HCT116 (cell line): ENCODE measurements around the gene TFAP2D.

Experiments
- EGR1 ChIP-seq: IDR thresholded peaks from 2 replicates; pipeline ENCODE4 v1.6.1; 2012; ENCODE audit warnings: low read depth
- EZH2 ChIP-seq: fragments of 200-600 bp; sonication (generic); IDR thresholded peaks from 2 replicates; pipeline ENCODE4 v1.6.1; 2017; ENCODE audit warnings: antibody characterized with exemption, mixed run types
- EZH2phosphoT487 ChIP-seq: fragments of 200-600 bp; IDR thresholded peaks from 2 replicates; pipeline ENCODE4 v1.6.1; 2018; ENCODE audit warnings: antibody characterized with exemption, borderline replicate concordance
- TCF7L2 ChIP-seq: IDR thresholded peaks from 2 replicates; pipeline ENCODE4 v1.7.0; 2011; ENCODE audit warnings: borderline replicate concordance, inconsistent platforms; ENCODE audit not compliant: insufficient read depth, insufficient read length; ENCODE audit errors: extremely low read depth
- ZFX ChIP-seq: fragments of 450-650 bp; IDR thresholded peaks from 2 replicates; pipeline ENCODE4 v1.6.1; 2017
- ZNF274 ChIP-seq: fragments of 200-500 bp; sonication (Bioruptor generic); IDR thresholded peaks from 2 replicates; pipeline ENCODE4 v1.6.1; 2014; ENCODE audit warnings: mild to moderate bottlenecking, low read depth, low read length, inconsistent platforms
- TF ChIP-seq, protein P1 (sequence below), 3 experiments: fragments of 200-600 bp in 1 of 3; sonication (generic) in 1 of 3; IDR thresholded peaks in 2 of 3; conservative IDR thresholded peaks in 1 of 3; 2 replicates each; pipeline ENCODE4 v1.5.1; 2012 to 2017; ENCODE audit warnings: low read depth in 2 of 3, low read length in 2 of 3, antibody characterized with exemption in 1 of 3, borderline replicate concordance in 1 of 3, control low read depth in 1 of 3, mild to moderate bottlenecking in 1 of 3, mixed read lengths in 1 of 3, mixed run types in 1 of 3, moderate library complexity in 1 of 3; ENCODE audit not compliant: insufficient read depth in 1 of 3
- TF ChIP-seq, protein P2 (sequence below): IDR thresholded peaks from 2 replicates; pipeline ENCODE4 v1.6.1; 2012; ENCODE audit warnings: low read depth

DNA sequence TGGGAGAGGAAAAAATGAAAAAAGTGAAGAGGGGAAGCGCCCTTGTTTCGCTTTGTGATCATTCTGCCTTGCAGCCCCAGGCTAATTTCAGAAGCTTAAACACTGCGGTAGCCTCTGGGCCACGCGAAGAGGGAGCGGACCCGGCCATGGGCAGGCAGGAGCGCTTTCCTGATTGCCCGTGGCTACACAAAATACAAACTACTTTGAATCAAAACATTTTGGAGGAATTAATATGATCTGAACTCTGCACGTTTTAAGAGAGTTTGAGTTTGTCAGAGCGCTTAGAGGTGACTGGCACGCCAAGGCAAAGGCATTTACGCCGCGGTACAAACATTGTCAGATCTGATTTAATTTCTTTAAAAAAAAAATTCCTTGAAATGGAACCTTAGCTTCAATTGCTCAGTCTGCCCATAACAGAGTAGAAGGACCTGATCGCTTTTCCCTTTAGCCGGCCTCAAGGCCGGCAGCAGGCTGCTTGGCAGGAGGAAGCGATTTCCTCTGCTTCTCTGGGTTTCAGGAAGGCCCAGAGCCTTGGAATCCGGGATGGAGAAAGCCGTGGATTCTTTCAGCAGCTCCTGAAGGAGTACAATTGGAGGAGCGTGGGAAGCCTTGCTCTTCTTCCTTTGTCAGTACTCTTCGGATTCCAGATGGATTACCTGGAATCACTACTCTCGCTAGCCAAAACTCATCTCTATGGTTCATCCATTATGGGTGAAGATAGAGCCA, 9.7 kb downstream of the TFAP2D start:
- TF ChIP-seq EZH2 (no peak), ZFX (no peak), ZNF274 (no peak), TCF7L2 (no peak), EGR1 (no peak), EZH2phosphoT487 (no peak)
- TF ChIP-seq, protein P1, sequence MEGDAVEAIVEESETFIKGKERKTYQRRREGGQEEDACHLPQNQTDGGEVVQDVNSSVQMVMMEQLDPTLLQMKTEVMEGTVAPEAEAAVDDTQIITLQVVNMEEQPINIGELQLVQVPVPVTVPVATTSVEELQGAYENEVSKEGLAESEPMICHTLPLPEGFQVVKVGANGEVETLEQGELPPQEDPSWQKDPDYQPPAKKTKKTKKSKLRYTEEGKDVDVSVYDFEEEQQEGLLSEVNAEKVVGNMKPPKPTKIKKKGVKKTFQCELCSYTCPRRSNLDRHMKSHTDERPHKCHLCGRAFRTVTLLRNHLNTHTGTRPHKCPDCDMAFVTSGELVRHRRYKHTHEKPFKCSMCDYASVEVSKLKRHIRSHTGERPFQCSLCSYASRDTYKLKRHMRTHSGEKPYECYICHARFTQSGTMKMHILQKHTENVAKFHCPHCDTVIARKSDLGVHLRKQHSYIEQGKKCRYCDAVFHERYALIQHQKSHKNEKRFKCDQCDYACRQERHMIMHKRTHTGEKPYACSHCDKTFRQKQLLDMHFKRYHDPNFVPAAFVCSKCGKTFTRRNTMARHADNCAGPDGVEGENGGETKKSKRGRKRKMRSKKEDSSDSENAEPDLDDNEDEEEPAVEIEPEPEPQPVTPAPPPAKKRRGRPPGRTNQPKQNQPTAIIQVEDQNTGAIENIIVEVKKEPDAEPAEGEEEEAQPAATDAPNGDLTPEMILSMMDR (IDR thresholded peaks at IDR 0.05 in 2 of 3, conservative IDR thresholded peaks at IDR 0.05 in 1 of 3; ENCODE audit: borderline replicate concordance in 1 of 3, insufficient read depth in 1 of 3, low read depth in 2 of 3, low read length in 2 of 3), result no peak
- TF ChIP-seq, protein P2, sequence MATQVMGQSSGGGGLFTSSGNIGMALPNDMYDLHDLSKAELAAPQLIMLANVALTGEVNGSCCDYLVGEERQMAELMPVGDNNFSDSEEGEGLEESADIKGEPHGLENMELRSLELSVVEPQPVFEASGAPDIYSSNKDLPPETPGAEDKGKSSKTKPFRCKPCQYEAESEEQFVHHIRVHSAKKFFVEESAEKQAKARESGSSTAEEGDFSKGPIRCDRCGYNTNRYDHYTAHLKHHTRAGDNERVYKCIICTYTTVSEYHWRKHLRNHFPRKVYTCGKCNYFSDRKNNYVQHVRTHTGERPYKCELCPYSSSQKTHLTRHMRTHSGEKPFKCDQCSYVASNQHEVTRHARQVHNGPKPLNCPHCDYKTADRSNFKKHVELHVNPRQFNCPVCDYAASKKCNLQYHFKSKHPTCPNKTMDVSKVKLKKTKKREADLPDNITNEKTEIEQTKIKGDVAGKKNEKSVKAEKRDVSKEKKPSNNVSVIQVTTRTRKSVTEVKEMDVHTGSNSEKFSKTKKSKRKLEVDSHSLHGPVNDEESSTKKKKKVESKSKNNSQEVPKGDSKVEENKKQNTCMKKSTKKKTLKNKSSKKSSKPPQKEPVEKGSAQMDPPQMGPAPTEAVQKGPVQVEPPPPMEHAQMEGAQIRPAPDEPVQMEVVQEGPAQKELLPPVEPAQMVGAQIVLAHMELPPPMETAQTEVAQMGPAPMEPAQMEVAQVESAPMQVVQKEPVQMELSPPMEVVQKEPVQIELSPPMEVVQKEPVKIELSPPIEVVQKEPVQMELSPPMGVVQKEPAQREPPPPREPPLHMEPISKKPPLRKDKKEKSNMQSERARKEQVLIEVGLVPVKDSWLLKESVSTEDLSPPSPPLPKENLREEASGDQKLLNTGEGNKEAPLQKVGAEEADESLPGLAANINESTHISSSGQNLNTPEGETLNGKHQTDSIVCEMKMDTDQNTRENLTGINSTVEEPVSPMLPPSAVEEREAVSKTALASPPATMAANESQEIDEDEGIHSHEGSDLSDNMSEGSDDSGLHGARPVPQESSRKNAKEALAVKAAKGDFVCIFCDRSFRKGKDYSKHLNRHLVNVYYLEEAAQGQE, result no peak
